NCI-H748 (cell line): ENCODE data around the gene PKIB.
A peak's percentile ranks its signal among the peaks of the same experiment; 100 is the strongest.
"Not testable (repeated sequence)": the region's sequence is repeated elsewhere in the genome, so short reads cannot be mapped to it uniquely, and the experiment has no call there.

ENCODE experiments used
- DNase-seq: peaks from one replicate; lab custom pipeline; 2025; ENCODE audit not compliant: unreplicated experiment; lab: John Stamatoyannopoulos, UW

PKIB gene

GRCh38 chr6:122620902-122621301 lies 10.7 kb downstream of the PKIB start:
- peak; percentile 76 for DNase-seq

- peak; percentile 92 for DNase-seq
Observed at GRCh38 chr6:122621638-122622037, 11.4 kb downstream of the PKIB start.

GRCh38 chr6:122622479-122622878 lies 12.3 kb downstream of the PKIB start:
- DNase-seq, result peak; percentile 86

- no peak for DNase-seq
Observed at GRCh38 chr6:122623279-122623678, 13.1 kb downstream of the PKIB start.

GRCh38 chr6:122624853-122625252 lies 14.6 kb downstream of the PKIB start:
- no peak for DNase-seq

GRCh38 chr6:122628714-122629113 lies 18.5 kb downstream of the PKIB start:
- no peak for DNase-seq

GRCh38 chr6:122631571-122632249 lies 21.5 kb downstream of the PKIB start:
- DNase-seq, result no peak

GRCh38 chr6:122640366-122640765 lies 30.2 kb downstream of the PKIB start:
- DNase-seq, result no peak

GRCh38 chr6:122641819-122642218 lies 31.6 kb downstream of the PKIB start:
- DNase-seq, result no peak

- DNase-seq, result not testable (repeated sequence)
Observed at GRCh38 chr6:122642604-122643003, 32.4 kb downstream of the PKIB start.

- peak; percentile 11 for DNase-seq
Observed at GRCh38 chr6:122645256-122645655, 35.1 kb downstream of the PKIB start.

GRCh38 chr6:122647765-122648164 lies 37.6 kb downstream of the PKIB start:
- no peak for DNase-seq

- no peak for DNase-seq
Observed at GRCh38 chr6:122648726-122649125, 38.5 kb downstream of the PKIB start.

- DNase-seq, result no peak
Observed at GRCh38 chr6:122649701-122650100, 39.5 kb downstream of the PKIB start.

GRCh38 chr6:122650403-122650802 lies 40.2 kb downstream of the PKIB start:
- DNase-seq, result no peak

GRCh38 chr6:122651031-122651430 lies 40.8 kb downstream of the PKIB start:
- DNase-seq, result no peak

- no peak for DNase-seq
Observed at GRCh38 chr6:122651604-122652003, 41.4 kb downstream of the PKIB start.

- no peak for DNase-seq
Observed at GRCh38 chr6:122652431-122652830, 42.2 kb downstream of the PKIB start.

- DNase-seq, result no peak
Observed at GRCh38 chr6:122653094-122653493, 42.9 kb downstream of the PKIB start.

- DNase-seq, result no peak
Observed at GRCh38 chr6:122654012-122654411, 43.8 kb downstream of the PKIB start.

GRCh38 chr6:122657601-122658000 lies 47.4 kb downstream of the PKIB start:
- DNase-seq, result no peak

GRCh38 chr6:122660296-122660695 lies 50.1 kb downstream of the PKIB start:
- DNase-seq, result no peak

GRCh38 chr6:122663981-122664380 lies 53.8 kb downstream of the PKIB start:
- DNase-seq, result no peak
